NOMO-1 treated with dmso at 0.1 percent for 144 hours (cell line): ENCODE data around the gene FAM3A.
"Not testable (repeated sequence)": the region's sequence is repeated elsewhere in the genome, so short reads cannot be mapped to it uniquely, and the experiment has no call there.

Experiments
- DNase-seq: peaks from one replicate; lab custom pipeline; 2025; ENCODE audit not compliant: unreplicated experiment; lab: John Stamatoyannopoulos, UW

Gene FAM3A

GRCh38 chrX:154505734-154506133 lies 10.3 kb downstream of the FAM3A start:
- DNase-seq, result no peak

GRCh38 chrX:154502989-154503388 lies 13.0 kb downstream of the FAM3A start:
- no peak for DNase-seq

- DNase-seq, result no peak
These were observed 13.9 kb downstream of the FAM3A start for GRCh38 chrX:154502098-154502497.

GRCh38 chrX:154501423-154501822 lies 14.6 kb downstream of the FAM3A start:
- DNase-seq, result not testable (repeated sequence)

GRCh38 chrX:154496591-154497137 lies 19.4 kb downstream of the FAM3A start:
- not testable (repeated sequence) for DNase-seq

GRCh38 chrX:154495472-154495922 lies 20.5 kb downstream of the FAM3A start:
- no peak for DNase-seq

GRCh38 chrX:154494715-154495114 lies 21.3 kb downstream of the FAM3A start:
- DNase-seq, result no peak

- peak; percentile 74 for DNase-seq
These were observed 25.5 kb downstream of the FAM3A start, which contains the start of gene SLC10A3 for GRCh38 chrX:154490414-154491083. Gene SLC10A3 (minus strand): TSS chrX:154490629. CDS start chrX:154488940, 1,689 bp downstream.

GRCh38 chrX:154490021-154490413 lies 26.0 kb downstream of the FAM3A start:
- no peak for DNase-seq

- no peak for DNase-seq
These were observed 26.9 kb downstream of the FAM3A start for GRCh38 chrX:154489182-154489581.

- no peak for DNase-seq
These were observed 27.5 kb downstream of the FAM3A start for GRCh38 chrX:154488336-154489075.

- DNase-seq, result no peak
These were observed 28.3 kb downstream of the FAM3A start for GRCh38 chrX:154487518-154488290.

GRCh38 chrX:154486396-154487207 lies 29.4 kb downstream of the FAM3A start, which contains the start of gene UBL4A:
Gene UBL4A (minus strand): TSS chrX:154486615. CDS start chrX:154486584, 31 bp downstream.
- peak; percentile 5 for DNase-seq

- no peak for DNase-seq
These were observed 30.0 kb downstream of the FAM3A start for GRCh38 chrX:154486052-154486395.

- DNase-seq, result no peak
These were observed 30.6 kb downstream of the FAM3A start for GRCh38 chrX:154485150-154486051.

GRCh38 chrX:154484255-154485149 lies 31.5 kb downstream of the FAM3A start:
- no peak for DNase-seq

- no peak for DNase-seq
These were observed 32.7 kb downstream of the FAM3A start for GRCh38 chrX:154483325-154483724.

GRCh38 chrX:154482786-154483185 lies 33.2 kb downstream of the FAM3A start:
- no peak for DNase-seq
